PFSK-1 (cell line): ENCODE results near the gene CCDC70.

ENCODE experiments used
- SIN3A ChIP-seq: IDR thresholded peaks from 2 replicates; pipeline ENCODE4 v1.6.1; 2012; ENCODE audit warnings: mild to moderate bottlenecking, low read length, moderate library complexity, borderline replicate concordance; ENCODE audit not compliant: insufficient read depth
- TAF1 ChIP-seq: IDR thresholded peaks from 2 replicates; pipeline ENCODE4 v1.6.1; 2012; ENCODE audit warnings: low read length, control low read depth, borderline replicate concordance; ENCODE audit not compliant: insufficient read depth

- TF ChIP-seq SIN3A = no peak
- TF ChIP-seq TAF1 = no peak
Measured at GRCh38 chr13:51838240-51838846, 23.4 kb upstream of the CCDC70 start.
